HG03521 (cell line): Measurements from ENCODE around the gene STAMBP.
"Not testable (repeated sequence)": the region's sequence is repeated elsewhere in the genome, so short reads cannot be mapped to it uniquely, and the experiment has no call there.

Experiments
- ATAC-seq: cut with Tn5 transposase; IDR thresholded peaks from one replicate; pipeline ENCODE4 v1.9.1; 2021; ENCODE audit warnings: mild to moderate bottlenecking, moderate library complexity; ENCODE audit not compliant: unreplicated experiment

STAMBP gene

GRCh38 chr2:73836141-73836943 lies 7.6 kb downstream of the STAMBP start:
- ATAC-seq: no peak

GRCh38 chr2:73837847-73838585 lies 9.3 kb downstream of the STAMBP start:
- ATAC-seq: no peak

- no peak for ATAC-seq
These were observed 10.3 kb downstream of the STAMBP start for GRCh38 chr2:73838889-73839534.

GRCh38 chr2:73839653-73840411 lies 11.1 kb downstream of the STAMBP start:
- ATAC-seq: no peak

GRCh38 chr2:73841912-73842738 lies 13.4 kb downstream of the STAMBP start:
- no peak for ATAC-seq

- ATAC-seq: no peak
These were observed 13.9 kb downstream of the STAMBP start for GRCh38 chr2:73842739-73843019.

GRCh38 chr2:73844087-73844486 lies 15.3 kb downstream of the STAMBP start:
- ATAC-seq: no peak

GRCh38 chr2:73850009-73850408 lies 21.2 kb downstream of the STAMBP start:
- no peak for ATAC-seq

- no peak for ATAC-seq
These were observed 22.5 kb downstream of the STAMBP start for GRCh38 chr2:73851274-73851673.

- ATAC-seq: no peak
These were observed 23.3 kb downstream of the STAMBP start for GRCh38 chr2:73852020-73852419.

- no peak for ATAC-seq
These were observed 26.8 kb downstream of the STAMBP start for GRCh38 chr2:73855526-73855925.

- no peak for ATAC-seq
These were observed 27.5 kb downstream of the STAMBP start for GRCh38 chr2:73856214-73856613.

- no peak for ATAC-seq
These were observed 31.2 kb downstream of the STAMBP start for GRCh38 chr2:73859721-73860586.

GRCh38 chr2:73862987-73863386 lies 34.2 kb downstream of the STAMBP start:
- ATAC-seq: no peak

GRCh38 chr2:73868204-73868978 lies 39.6 kb downstream of the STAMBP start:
- ATAC-seq: no peak

- ATAC-seq: no peak
These were observed 41.3 kb downstream of the STAMBP start for GRCh38 chr2:73870084-73870483.

- ATAC-seq: no peak
These were observed 48.5 kb downstream of the STAMBP start for GRCh38 chr2:73877071-73877802.

- ATAC-seq: not testable (repeated sequence)
These were observed 49.2 kb downstream of the STAMBP start for GRCh38 chr2:73877984-73878383.
